Activated T-helper 2 cell treated with anti-CD3 and anti-CD28 coated beads, Interferon-gamma antibody, Interleukin-2, Interleukin-4, amounts not matched to agents 10 μg/mL and 5 μg/mL and 100 μg/mL, durations not matched to agents 14 hours and 24 hours and 36 hours (primary cell): ENCODE data around the gene CAPN11. TPM values are rescaled to one million over a fixed set of nuclear protein-coding genes. Genes with fewer than 3 reads are reported as not detected.

Source experiments
- total RNA-seq: library from RNA; stranded (reverse); gene quantifications from 2 replicates; pipeline ENCODE4 v1.2.3, GENCODE V29; 2022

The CAPN11 gene
- total RNA-seq, 1 donor from 2014 or later: 0.09 TPM

Other genes starting within 250 kb of the CAPN11 start
- 67.3 and 70.3 TPM in 2 replicates for gene MRPL14, start 31.4 kb upstream of the CAPN11 start, total RNA-seq
- 20.3 and 23.6 TPM in 2 replicates for gene TMEM63B, start 31.3 kb upstream of the CAPN11 start, total RNA-seq
- not detected in 2 replicates for gene MYMX, start 58.1 kb downstream of the CAPN11 start, total RNA-seq
- gene SLC29A1, start 64.8 kb downstream of the CAPN11 start, total RNA-seq: 125 and 134 TPM in 2 replicates
- 2,402 and 2,404 TPM in 2 replicates for gene HSP90AB1, start 88.3 kb downstream of the CAPN11 start, total RNA-seq
- gene SLC35B2, start 98.7 kb downstream of the CAPN11 start, total RNA-seq: 27.6 and 29.6 TPM in 2 replicates
- gene NFKBIE, start 106.7 kb downstream of the CAPN11 start, total RNA-seq: 23.8 and 25.1 TPM in 2 replicates
- 0.05 TPM in 1 of 2 replicates, not detected in the other for gene TMEM151B, start 111.6 kb downstream of the CAPN11 start, total RNA-seq
- 21.6 and 22.9 TPM in 2 replicates for gene AARS2, start 154.5 kb downstream of the CAPN11 start, total RNA-seq
- not detected in 2 replicates for gene SPATS1, start 183.8 kb downstream of the CAPN11 start, total RNA-seq
- gene CDC5L, start 228.9 kb downstream of the CAPN11 start, total RNA-seq: 27.7 and 28.1 TPM in 2 replicates